GM18868 (cell line): ENCODE results near the gene SPEN.

ENCODE experiments used
- ATAC-seq: cut with Tn5 transposase; IDR thresholded peaks from one replicate; pipeline ENCODE4 v1.9.1; 2021; ENCODE audit warnings: mild to moderate bottlenecking, moderate library complexity; ENCODE audit not compliant: unreplicated experiment

The SPEN gene

DNA sequence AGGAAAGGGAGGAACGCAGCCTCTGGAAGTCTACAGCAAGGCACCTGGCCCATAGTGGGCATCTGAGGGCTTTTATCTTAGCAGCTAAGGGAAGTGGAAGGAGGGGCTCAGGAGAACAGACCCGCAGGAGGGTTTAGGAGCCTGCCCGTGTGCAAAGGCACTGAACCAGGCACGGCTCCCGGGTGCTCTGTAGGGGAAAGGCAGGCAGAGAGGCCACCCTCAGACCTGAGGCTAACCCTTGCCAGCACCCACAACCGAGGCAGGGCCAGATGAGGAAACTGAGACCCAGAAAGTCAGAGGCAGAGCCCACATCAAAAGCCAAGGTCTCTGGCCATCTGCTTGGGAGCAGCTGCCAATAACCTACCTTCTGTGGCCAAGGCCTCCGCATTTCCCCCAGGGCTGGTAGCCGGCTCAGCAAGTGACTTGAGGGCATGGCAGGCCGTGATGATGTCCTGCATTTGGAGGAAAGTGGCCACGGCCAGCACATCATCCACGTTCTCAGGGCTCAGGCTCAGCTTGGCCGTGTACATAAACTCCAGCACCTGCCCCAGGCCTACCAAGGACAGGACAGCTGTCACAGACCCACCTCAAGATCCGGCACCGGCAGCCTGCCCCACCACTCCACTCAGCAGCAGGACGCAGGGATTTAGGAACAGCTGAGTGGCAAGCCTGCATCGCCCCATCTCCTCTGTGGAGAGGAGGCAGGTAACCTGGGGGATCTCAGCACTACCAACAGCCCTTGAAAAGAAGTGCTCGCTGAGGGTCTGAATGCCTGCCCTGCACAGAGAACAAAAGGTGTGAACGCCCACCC, 99.3 kb downstream of the SPEN start:
- ATAC-seq = no peak

GRCh38 chr1:15947382-15948090, 100.0 kb downstream of the SPEN start:
- no peak for ATAC-seq

DNA sequence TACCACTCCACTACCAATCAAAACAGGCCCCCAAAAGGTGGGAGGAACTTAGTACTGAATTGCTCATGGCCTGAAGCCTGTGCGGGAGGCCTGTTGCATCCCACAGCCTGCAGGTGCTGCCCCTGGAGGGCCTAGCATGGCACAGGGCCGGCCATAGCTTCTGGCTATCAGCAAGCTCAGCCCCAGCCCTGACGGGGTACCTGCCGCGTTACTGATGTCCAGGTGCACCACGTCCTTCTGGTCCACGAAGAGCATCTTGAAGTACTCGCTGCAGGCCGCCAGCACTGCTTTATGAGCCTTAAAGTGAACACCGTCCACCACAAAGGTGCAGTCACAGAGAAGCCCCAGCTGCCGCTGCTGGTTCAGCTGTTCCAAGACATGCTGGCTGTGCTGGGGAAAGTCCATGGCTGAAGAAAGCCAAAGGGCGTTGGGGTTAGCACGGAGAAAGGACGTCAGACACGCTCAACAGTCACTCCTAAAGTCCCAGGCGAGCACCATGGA, 100.6 kb downstream of the SPEN start:
- no peak for ATAC-seq

DNA sequence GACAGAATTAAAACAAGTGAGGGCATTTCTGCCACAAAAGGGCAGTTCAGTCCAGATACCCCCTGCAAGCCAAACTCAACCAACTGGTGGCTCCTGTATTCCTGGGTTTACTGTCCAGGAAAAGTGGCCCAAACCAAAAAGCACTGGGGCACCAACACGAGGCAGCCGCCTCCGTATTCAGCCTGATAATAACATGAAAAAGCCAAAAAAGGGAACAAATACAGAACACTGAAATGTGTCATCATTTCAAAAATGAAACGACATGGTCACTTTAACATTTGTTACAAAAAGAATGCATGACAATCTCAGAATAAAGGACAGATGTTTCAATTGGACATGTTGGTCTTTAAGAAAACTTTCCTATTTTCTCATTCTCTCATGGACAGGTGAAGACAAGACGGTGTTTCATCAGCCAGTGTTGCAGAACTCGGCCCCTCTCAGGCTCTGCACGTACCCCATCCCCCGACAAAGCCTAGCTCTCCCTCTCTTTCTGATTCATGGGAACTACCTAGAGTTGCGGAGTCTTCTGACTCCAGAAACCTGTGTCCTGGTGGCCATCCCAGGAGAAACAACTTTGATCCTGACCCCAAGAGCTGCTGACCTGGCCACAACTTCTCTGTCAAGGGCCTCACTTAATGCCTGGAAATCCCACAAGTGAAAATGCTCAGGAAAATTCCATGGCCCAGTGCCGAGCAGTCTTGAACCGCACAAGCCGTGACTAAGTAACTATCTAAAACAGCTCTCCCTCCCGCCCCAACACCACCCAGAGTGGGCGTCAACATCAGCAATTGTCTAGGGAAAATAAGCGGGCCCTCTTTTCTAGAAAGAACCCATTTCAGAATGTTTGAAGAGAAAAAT, 101.3 kb downstream of the SPEN start:
- ATAC-seq = peak; percentile 20

DNA sequence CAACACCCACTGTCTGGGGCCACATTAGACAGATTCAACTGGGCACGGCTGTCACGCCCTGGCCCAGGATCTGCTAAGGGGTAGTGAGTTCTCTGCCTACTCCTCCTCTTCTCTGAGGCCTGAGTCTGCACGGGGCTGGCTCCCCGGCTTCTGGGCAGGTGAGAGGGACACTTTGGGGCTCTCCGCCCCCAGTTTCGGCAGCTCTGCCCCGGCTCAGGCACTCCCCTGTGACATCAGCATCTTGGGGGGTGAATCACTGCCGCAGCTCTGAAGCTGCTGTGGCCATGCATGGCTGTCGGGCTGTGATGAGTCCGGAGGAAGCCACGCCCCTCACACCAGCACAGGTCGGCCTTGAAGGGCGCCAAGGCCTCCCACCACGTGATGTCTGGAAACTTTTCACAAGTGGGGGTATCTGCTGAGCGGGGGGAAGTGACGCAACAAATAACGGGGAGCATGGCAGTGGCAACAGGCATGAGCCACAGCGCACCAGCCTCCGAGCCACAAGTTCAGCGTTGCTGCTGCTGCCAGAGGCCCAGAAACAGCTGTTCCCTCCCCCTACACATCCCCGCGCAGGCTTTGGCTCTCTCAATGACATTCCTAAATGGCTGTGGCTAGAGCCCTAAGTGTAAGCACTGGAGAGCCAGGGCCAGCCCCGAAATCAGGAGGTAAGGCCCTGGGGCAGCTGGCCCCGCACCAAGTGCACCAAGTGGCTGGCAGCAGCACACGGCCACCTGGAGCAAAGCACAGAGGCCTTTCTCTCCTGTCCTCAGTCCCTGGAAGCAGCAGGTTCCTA, 102.1 kb downstream of the SPEN start:
- ATAC-seq = peak; percentile 74

GRCh38 chr1:15950302-15950701, 102.8 kb downstream of the SPEN start:
- no peak for ATAC-seq

DNA sequence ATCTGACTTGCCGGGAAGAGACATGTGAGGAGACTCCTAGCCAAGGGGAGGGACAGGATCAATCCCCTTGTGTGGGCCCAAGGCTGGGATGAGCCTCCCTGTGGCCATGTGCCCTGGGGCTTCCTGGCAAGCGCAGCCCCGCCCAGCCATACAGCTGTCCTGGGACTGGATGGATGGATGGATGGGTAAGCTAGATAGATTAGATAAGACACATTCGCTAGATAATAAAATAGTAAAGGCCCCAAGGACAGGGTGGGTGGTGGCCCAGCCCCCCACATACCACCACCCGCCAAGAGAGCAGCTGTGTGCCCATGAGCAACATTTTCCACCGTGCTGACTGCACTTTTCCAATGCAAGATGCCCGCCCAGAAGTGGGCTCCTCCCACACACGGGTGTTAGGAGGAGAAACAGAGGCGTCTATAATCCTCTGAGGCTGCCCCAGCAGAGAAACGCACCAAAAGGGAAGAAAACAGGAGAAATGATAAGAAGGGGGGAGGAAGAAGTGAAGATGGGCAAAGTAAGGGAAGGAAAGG, 103.3 kb downstream of the SPEN start:
- no peak for ATAC-seq

DNA sequence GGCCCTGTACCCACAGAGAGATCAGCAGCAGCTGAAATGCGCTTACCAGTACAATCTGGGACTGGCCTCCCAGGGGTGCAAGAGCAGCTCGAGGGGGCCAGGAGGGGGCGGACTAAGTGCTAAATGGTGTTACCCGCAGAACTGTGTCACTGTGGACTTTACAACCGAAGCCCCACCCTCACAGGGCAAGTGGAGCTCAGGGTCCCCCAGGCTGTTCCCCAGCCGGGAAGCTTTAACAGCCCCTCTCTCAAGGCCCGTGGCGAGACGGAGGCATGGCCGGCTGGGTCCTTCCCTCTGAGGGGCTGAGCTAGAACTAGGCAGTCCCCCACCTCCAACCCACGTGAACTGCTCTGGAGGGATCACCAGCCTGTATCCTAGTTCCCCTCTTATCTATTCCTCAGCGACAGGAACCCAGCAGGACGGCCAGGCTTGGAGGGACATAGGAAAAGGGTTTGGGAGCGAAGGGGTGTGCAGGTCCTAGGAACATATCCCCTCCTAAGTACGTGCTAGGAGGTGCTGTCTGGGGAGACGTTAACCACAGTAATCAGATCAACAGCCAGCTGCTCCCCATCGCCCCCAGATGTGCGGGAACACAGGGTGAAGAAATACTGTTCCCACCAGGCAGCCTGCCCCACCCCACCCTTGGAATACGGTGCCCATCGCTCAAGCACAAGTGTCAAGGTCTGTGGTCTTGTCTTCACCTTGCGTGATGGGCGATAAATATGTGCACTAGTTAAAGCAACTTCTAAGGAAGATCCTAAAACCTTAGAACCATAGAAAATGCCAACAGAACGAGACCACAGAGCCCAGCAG, 104.0 kb downstream of the SPEN start:
- ATAC-seq = no peak

DNA sequence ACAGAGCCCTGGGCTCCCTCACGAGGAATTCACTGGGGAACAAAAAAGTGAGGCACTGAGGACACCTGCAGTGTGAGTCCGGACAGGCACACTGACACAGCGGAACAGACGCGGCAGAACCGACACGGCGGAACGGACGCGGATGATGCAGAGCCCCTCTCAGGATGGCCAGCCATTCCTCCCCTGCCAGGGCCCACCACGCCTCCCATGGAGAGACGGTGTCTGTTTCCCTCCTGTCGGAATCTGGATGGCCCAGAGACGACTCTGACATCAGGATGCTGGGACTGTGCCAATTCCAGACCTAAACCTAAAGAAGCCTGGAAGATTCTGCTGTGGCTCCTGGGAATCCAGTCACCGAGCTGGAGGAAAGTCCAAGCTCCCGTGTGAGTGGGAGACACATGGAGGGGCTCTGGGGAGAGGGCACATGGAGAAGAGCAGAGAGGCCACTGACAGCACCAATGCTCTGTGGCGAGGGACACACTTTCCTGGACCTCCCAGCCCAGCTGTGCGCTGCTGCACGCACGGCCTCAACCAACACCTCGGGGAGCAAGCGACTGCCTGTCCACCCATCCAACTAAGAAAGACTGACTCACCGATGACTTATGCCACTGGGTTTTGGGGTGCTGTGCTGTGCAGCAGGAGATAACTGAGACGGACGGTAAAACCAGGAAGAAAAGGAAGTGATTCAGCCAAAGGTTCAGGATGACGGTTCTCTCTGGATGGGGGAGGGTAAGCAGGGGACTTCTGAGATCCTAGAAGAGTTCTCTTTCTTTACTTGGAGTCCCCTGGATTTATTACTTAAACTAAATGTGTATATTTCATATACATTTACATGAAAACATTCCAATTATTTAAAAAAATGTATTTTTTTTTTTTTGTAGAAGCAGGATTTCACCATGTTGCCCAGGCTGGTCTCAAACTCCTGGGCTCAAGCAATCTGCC, 105.1 kb downstream of the SPEN start:
- ATAC-seq = no peak

DNA sequence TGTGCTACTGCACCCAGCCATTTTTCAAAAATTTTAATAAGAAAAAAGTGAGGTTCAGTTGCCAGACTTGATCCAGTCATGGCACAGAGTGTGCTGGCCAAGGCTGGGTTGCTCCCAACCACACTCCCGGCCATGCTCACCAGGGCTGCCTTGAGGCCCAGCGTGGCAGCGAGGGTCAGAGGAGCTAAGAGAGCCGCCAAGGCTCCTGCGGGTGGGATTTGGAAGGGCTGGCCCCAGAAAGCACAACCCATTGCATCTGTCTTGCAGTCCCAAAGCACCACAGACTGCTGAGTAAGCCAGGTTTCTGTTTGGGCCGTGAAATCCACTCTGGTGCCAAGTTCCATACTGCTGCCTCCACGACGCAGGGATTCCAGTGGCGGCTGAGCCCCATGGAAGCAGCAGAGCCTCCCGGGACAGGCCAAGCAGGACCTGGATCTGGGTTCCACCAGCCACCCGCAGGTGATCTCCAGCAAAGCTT, 105.8 kb downstream of the SPEN start:
- no peak for ATAC-seq

DNA sequence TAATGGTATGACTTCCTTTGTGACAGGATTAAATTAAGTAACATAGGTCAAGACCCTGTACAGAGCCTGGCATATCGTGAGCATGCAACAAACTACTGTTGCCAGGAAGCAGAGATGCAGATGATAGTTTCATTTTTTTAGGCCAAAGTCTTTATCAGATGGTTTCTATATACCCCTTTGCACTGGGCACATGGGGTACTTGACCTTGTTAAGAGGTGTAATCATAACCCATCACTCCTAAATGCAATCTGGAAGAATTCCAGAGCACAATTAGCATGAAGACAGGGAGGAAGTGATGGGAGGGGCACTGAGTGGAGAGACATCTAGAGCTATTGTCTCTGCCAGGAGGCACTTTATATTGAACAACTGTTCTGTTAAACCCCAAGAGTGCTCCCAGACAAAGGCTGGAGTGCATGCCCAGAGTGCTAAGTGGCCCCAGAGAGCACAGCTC, 106.3 kb downstream of the SPEN start:
- no peak for ATAC-seq

- ATAC-seq = no peak
These were observed 106.8 kb downstream of the SPEN start for GRCh38 chr1:15954316-15954715.

DNA sequence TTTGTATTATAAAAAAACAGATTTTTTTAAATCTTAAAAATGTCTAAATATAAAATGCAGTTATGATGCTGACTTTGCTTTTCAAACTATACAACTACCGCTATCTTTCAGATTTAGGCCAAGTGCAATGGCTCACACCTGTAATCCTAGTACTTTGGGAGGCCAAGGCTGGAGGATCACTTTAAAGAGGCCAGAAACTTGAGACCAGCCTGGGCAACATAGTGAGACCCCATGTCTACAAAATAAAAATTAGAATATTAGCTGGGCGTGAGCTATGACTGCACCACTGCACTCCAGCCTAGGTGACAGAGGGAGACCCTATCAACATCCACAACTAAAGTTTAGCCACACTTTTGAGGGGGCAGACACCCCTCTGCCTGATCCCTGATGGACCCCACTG, 108.0 kb downstream of the SPEN start:
- ATAC-seq = no peak

DNA sequence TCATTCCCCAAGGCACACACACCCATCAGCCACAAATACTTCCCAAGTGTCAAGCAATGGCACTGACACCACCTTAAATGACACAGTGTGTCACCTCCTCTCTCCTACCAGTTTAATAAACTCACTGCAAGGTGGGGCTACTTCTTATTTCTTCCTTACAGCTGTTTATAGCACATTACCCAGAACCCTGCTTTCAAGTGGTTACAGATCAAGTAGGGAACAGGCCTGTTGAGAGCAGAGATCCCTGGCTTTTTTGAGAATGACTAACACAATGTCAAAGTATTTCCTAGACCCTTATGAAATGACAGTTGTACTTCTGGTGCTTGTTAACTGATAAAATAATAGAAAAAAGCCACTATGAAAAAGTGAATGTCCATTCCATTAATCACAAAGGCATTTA, 108.6 kb downstream of the SPEN start:
- ATAC-seq = no peak

GRCh38 chr1:15957221-15958095, 110.0 kb downstream of the SPEN start:
- ATAC-seq = no peak

- ATAC-seq = no peak
These were observed 110.6 kb downstream of the SPEN start for GRCh38 chr1:15958111-15958510.

GRCh38 chr1:15958793-15959192, 111.3 kb downstream of the SPEN start:
- ATAC-seq = no peak
